Mucosa of descending colon (tissue), 3 donors: ENCODE measurements around the gene KIAA1143. TPM values are rescaled to one million over a fixed set of nuclear protein-coding genes. Genes with fewer than 3 reads are reported as not detected.

ENCODE experiments used
- ATAC-seq: fragments of 200-7000 bp; cut with Tn5 transposase; one replicate; pipeline ENCODE4 v1.9.1; 2020; ENCODE audit warnings: mild to moderate bottlenecking, moderate library complexity
- DNase-seq, 3 donors: peaks; one replicate each; pipeline ENCODE4 v3.0.0-alpha.2; 2020
- H3K36me3 ChIP-seq: fragments of 200-600 bp; one replicate; pipeline ENCODE4 v1.8.0; 2021; ENCODE audit warnings: low read depth, mild to moderate bottlenecking
- H3K4me1 ChIP-seq: fragments of 200-600 bp; one replicate; pipeline ENCODE4 v1.8.0; 2021; ENCODE audit warnings: low read depth, mild to moderate bottlenecking
- H3K4me3 ChIP-seq: fragments of 200-600 bp; one replicate; pipeline ENCODE4 v1.8.0; 2021; ENCODE audit warnings: mild to moderate bottlenecking
- H3K9me3 ChIP-seq: fragments of 200-600 bp; one replicate; pipeline ENCODE4 v1.8.0; 2021; ENCODE audit warnings: mild to moderate bottlenecking
- CTCF ChIP-seq: fragments of 200-600 bp; IDR thresholded peaks from one replicate; pipeline ENCODE4 v1.8.0; 2022; ENCODE audit warnings: antibody characterized with exemption, mild to moderate bottlenecking
- intact Hi-C, 2 donors: fragments of 100-400 bp; cut with DNase I in 1 of 2; cut with micrococcal nuclease in 1 of 2; formaldehyde crosslinking; loops; one replicate each; pipeline versions ENCODE4 v1.11.0 to v1.11.1; 2022; cut with DNase I, micrococcal nuclease
- long read RNA-seq, 2 donors: library from polyadenylated mRNA; unstranded; transcript quantifications; one replicate each; pipeline ENCODE4 v2.0.0, GENCODE V29; 2019 to 2021
- total RNA-seq, 3 donors: library from RNA; stranded (reverse); fragmentation: NEBNext Ultra II Directional in 2 of 3; extraction: Animal tissue kit (Norgen Biotek cat#: 25700) in 2 of 3; gene quantifications; one replicate each; pipeline versions ENCODE4 v1.2.1 to v1.2.4, GENCODE V29; 2021 to 2023
- donor health status: DM: no; HTN: no; CAD: no; lungs with moderate emphysema.
- donor health status: DM: no; HTN: no; CAD: no.
- donor health status: DM: no; HTN: yes; CAD: no.

KIAA1143 gene
- 10 to 100 TPM; 18.8 to 29.2 (median 19.1) TPM for total RNA-seq
- long read RNA-seq, donor 1, full-length matches to known transcripts, result 4 of 7 reads
- long read RNA-seq, donor 1, partial matches to known transcripts, result 0 of 7 reads
- long read RNA-seq, donor 1, other reads (novel, unspliced or antisense), result 3 of 7 reads
- long read RNA-seq, donor 2, full-length matches to known transcripts, result 18 of 19 reads
- long read RNA-seq, donor 2, partial matches to known transcripts, result 0 of 19 reads
- long read RNA-seq, donor 2, other reads (novel, unspliced or antisense), result 1 of 19 reads

GRCh38 chr3:44761424-44762169, at the start of gene KIAA1143, which contains the start of gene KIF15:
TSS of gene KIAA1143 (minus strand) at chr3:44761619. CDS start at chr3:44761602, 17 bp downstream.
TSS of gene KIF15 (plus strand) at chr3:44761794. CDS start at chr3:44761866, 72 bp downstream.
- peak; percentile 99 for ATAC-seq
- DNase-seq, result peak; percentile 98 to 99 (median 98)
- intact Hi-C loops, result no loop called here
- Histone ChIP-seq H3K4me1 (peaks cover 13% of the 10 kb centered on the region), H3K9me3 (peaks cover 29% of the 10 kb centered on the region), H3K4me3 (peak within 1 kb of the TSS; percentile 43), H3K36me3 (no peaks in the 10 kb centered on the region)
- no peak for TF ChIP-seq CTCF

GRCh38 chr3:44805960-44806359, 44.5 kb upstream of the KIAA1143 start:
- H3K4me3 ChIP-seq, result no peak overlapping the region
- no peaks in the 10 kb centered on the region for H3K4me1 ChIP-seq
- intact Hi-C loops, result no loop called here
- ATAC-seq (no peak), DNase-seq (no peak)
- no peak for TF ChIP-seq CTCF
- no peaks in the 10 kb centered on the region for H3K9me3 ChIP-seq
- no peaks in the 10 kb centered on the region for H3K36me3 ChIP-seq

GRCh38 chr3:44803298-44803697, 41.9 kb upstream of the KIAA1143 start:
- no peaks in the 10 kb centered on the region for H3K9me3 ChIP-seq
- no peaks in the 10 kb centered on the region for H3K36me3 ChIP-seq
- no peak overlapping the region for H3K4me3 ChIP-seq
- DNase-seq (no peak), ATAC-seq (no peak)
- no peak for TF ChIP-seq CTCF
- intact Hi-C loops, result no loop called here
- H3K4me1 ChIP-seq, result no peaks in the 10 kb centered on the region

- no peak overlapping the region for H3K4me3 ChIP-seq
- no peaks in the 10 kb centered on the region for H3K36me3 ChIP-seq
- intact Hi-C loops, result no loop called here
- no peak for DNase-seq
- TF ChIP-seq CTCF, result no peak
- no peak for ATAC-seq
- H3K4me1 ChIP-seq, result no peaks in the 10 kb centered on the region
- no peaks in the 10 kb centered on the region for H3K9me3 ChIP-seq
Observed at GRCh38 chr3:44802011-44802410, 40.6 kb upstream of the KIAA1143 start.

GRCh38 chr3:44795197-44795596, 33.8 kb upstream of the KIAA1143 start:
- Histone ChIP-seq H3K4me1 (no peaks in the 10 kb centered on the region), H3K36me3 (no peaks in the 10 kb centered on the region), H3K9me3 (no peaks in the 10 kb centered on the region), H3K4me3 (no peak overlapping the region)
- intact Hi-C loops, result no loop called here
- DNase-seq (no peak), ATAC-seq (no peak)
- no peak for TF ChIP-seq CTCF
